Measurements from ENCODE around the gene CLMP.
A peak's percentile ranks its signal among the peaks of the same experiment; 100 is the strongest.
"Not testable (repeated sequence)": the region's sequence is repeated elsewhere in the genome, so short reads cannot be mapped to it uniquely, and the experiment has no call there.

The CLMP gene

GRCh38 chr11:123076484-123076883 lies 118.6 kb downstream of the CLMP start:
- DNase-seq, result no peak

GRCh38 chr11:123073343-123074057 lies 121.5 kb downstream of the CLMP start:
- no peak for DNase-seq

- DNase-seq, result no peak
These were observed 122.3 kb downstream of the CLMP start for GRCh38 chr11:123072762-123073161.

- DNase-seq, result no peak
These were observed 122.7 kb downstream of the CLMP start for GRCh38 chr11:123072332-123072761.

GRCh38 chr11:123069908-123070821 lies 124.9 kb downstream of the CLMP start:
- DNase-seq, result no peak

GRCh38 chr11:123065621-123066020 lies 129.4 kb downstream of the CLMP start:
- no peak for DNase-seq

- no peak for DNase-seq
These were observed 131.0 kb downstream of the CLMP start for GRCh38 chr11:123063826-123064657.

GRCh38 chr11:123062892-123063825 lies 131.9 kb downstream of the CLMP start:
- no peak for DNase-seq

GRCh38 chr11:123062158-123062891 lies 132.7 kb downstream of the CLMP start:
- peak; percentile 100 for DNase-seq

- peak; percentile 53 for DNase-seq
These were observed 133.5 kb downstream of the CLMP start, which contains the start of gene HSPA8 for GRCh38 chr11:123061403-123062157. Gene HSPA8 (minus strand): TSS chr11:123062136. CDS start chr11:123061324, 812 bp downstream.

GRCh38 chr11:123060277-123061000 lies 134.6 kb downstream of the CLMP start:
- DNase-seq, result no peak

GRCh38 chr11:123059041-123059920 lies 135.8 kb downstream of the CLMP start:
- DNase-seq, result not testable (repeated sequence)

GRCh38 chr11:123057661-123058305 lies 137.3 kb downstream of the CLMP start:
- DNase-seq, result no peak

GRCh38 chr11:123056835-123057491 lies 138.1 kb downstream of the CLMP start:
- DNase-seq, result no peak

GRCh38 chr11:123055191-123055901 lies 139.7 kb downstream of the CLMP start:
- no peak for DNase-seq

- peak; percentile 73 for DNase-seq
These were observed 140.6 kb downstream of the CLMP start for GRCh38 chr11:123054301-123055065.
